GM18868 (cell line): ENCODE results near the gene RNF151.
A peak's percentile ranks its signal among the peaks of the same experiment; 100 is the strongest.
"Not testable (repeated sequence)": the region's sequence is repeated elsewhere in the genome, so short reads cannot be mapped to it uniquely, and the experiment has no call there.

Source experiments
- ATAC-seq: cut with Tn5 transposase; IDR thresholded peaks from one replicate; pipeline ENCODE4 v1.9.1; 2021; ENCODE audit warnings: mild to moderate bottlenecking, moderate library complexity; ENCODE audit not compliant: unreplicated experiment

Gene RNF151

DNA sequence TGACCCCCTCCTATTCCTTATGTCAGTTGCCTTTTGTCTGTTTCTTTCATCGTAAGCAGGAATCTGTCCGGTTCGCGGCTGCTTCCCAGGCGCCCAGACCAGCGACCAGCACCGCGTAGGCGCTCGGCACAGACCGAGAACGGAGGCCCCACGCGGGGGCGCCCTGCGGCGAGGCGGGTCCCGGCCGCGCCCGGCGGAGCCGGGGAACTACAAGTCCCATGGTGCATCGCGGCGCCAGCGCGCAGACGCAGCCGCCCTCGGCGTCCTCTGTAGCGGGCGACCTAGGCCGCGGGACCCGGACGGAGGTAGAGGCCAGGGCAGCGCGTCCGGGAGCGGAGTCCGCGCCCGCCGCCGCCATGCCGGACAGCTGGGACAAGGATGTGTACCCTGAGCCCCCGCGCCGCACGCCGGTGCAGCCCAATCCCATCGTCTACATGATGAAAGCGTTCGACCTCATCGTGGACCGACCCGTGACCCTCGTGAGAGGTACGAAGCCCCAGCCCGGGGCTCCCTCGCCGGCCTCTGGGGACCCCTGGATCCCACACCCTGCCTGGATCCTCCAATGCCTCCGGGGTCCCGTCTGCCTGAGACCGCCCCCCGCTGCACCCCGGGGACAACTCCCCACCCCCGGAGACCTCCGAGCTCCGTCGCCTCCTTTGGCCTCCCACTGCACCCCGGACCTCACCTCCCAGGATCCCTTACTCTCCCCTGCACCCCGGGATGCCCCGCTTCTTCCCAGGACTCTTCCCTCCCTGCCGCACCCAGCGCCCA is 7.2 kb upstream of the RNF151 start, which contains the start of gene NDUFB10:
Gene NDUFB10, plus strand, starts transcription at position 270 of the 771 bp plus-strand sequence. Its CDS starts 87 bp downstream, at position 357.
- peak; percentile 56 for ATAC-seq

DNA sequence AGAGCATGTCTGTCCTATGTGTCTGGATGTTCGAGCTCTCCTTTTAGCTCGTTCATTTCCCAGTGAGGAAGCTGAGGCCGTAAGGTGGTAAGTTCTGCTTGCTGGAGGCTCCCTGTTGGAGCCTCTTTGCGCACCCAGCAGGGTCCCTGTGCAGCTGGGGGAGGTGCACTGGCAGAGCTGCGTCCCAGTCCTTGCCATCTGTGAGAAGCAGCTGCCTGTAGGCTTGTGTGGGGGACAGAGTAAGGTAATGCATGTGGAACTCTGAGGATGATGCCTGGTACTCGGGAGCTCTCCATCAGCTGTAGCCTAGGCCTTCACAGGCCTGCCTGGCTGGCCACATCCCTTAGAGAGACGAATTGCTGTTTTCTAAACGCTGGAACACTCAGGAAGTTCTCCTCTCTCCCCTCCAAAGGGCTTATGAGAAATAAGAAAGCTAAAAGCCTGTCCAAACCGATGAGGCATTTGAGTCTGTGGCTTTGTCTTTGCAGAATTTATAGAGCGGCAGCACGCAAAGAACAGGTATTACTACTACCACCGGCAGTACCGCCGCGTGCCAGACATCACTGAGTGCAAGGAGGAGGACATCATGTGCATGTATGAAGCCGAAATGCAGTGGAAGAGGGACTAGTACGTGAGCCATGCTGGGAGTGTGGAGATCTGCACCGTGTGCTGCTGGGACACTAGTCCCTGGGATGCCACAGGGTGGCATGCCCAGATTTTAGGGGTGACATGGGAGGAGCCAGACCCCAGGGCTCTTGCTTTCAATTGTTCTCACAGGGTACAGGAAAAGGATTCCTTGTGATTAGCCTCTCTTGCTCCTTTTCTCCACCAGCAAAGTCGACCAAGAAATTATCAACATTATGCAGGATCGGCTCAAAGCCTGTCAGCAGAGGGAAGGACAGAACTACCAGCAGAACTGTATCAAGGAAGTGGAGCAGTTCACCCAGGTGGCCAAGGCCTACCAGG is 5.7 kb upstream of the RNF151 start:
- no peak for ATAC-seq

- no peak for ATAC-seq
Measured at GRCh38 chr16:1961651-1962067, 5.0 kb upstream of the RNF151 start.

DNA sequence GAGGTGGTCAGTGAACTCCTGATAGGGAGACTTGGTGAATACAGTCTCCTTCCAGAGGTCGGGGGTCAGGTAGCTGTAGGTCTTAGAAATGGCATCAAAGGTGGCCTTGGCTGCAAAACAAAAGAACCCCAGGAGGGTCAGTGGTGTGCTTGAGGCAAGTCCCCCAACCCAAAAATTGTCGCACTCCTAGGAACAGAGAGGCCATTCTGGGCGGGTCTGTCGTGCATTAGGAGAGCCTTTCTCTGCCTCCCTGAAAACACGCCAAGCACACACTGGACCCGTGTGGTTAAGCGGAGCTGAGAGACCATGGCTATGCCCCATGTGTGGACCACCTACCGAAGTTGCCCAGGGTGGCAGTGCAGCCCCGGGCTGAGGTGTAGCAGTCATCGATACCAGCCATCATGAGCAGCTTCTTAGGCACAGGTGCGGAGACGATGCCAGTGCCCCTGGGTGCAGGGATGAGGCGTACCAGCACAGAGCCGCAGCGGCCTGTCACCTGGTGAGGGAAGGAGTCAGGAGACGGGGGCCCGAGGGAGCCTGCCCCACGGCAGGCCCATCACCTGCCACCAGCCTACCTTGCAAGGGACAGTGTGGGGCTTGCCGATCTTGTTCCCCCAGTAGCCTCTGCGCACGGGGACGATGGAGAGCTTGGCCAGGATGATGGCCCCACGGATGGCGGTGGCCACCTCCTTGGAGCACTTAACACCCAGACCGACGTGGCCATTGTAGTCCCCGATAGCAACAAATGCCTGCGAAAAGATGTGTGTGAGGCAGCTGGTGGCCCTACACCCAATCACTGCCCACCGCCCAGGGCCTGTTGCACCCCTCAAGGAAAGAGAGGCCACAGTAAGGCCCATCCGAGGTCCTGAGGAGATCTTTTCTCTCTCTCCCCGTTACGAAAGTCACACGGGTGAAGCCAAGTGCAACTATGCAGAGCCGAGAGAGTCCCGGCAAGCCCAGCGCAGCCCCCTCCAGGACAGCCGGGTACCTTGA is 4.2 kb upstream of the RNF151 start:
- ATAC-seq, result not testable (repeated sequence)

DNA sequence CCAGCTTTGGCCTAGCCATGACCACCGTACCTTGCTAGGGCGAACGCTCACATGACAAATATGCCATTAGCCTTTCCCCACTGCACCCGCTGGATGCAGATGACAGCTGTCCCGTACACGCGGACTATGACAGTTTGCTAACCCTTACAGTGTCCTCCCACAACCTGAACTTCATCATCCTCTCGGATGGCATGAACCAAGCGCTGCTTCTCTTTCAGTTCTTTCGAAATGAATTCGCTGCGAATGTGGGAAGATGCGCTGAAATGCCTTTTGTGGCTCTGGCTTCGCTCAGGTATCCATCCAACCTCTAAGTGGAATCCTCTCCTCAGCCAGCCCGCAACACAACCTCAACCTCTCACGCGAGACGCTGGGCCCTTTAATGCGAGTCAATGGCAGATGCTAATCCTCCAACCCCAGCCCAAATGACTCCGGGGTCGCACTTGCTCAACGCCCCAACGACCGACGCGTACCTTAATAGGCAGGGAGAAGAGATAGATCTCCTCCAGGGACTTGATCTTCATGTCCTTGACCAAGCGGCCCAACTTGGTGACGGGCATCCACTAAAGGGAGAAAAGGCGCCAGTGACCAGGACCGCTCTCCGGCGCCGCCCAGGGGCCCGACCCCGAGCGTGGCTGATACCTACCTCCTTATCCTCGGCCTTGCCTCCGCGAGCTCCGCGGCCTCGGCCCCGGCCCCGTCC is 2.7 kb upstream of the RNF151 start:
- no peak for ATAC-seq

GRCh38 chr16:1964506-1965395 is 1.9 kb upstream of the RNF151 start, which contains the start of gene RPS2:
Gene RPS2, minus strand, starts transcription at chr16:1964826. Its CDS starts 201 bp downstream, at chr16:1964625.
- peak; percentile 90 for ATAC-seq

GRCh38 chr16:1965396-1966001 is 1.2 kb upstream of the RNF151 start:
- ATAC-seq, result no peak

GRCh38 chr16:1968146-1968953 is 1.7 kb downstream of the RNF151 start:
- ATAC-seq, result no peak

DNA sequence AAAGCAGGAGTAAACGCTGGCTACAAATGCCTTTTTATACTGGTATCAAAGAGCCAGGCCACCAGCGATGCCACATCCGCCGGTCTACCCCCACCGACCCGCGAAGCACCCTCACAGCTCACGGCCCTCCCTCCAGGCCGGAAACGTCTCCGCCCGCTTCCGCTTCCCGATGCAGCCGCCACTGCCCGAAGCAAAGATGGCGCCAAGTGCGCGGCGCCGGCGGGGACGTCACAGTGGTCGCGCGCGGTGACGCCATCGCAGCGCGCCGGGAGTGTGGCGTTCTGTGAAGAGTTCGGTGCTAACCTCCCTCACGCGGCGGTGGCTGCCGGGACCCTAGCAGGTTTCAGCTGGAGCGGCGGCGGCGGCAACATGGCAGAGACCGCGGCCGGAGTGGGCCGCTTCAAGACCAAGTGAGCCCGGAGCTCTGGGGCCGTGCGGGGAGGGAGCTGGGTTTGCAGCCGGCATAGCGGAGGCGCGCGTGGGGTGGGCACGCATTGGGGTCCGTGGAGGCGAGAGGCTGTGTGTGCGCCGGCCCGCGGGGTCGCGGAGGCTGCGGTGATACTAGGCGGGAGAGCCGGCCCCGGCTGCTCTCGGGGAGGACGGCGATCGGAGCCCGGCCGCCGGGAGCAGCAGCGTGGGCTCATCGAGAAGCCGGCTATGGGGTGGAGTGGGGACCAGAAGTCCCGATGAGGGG is 5.3 kb downstream of the RNF151 start, which contains the start of gene TBL3:
Gene TBL3, plus strand, starts transcription at position 258 of the 694 bp plus-strand sequence. Its CDS starts 112 bp downstream, at position 370.
- ATAC-seq, result peak; percentile 85

DNA sequence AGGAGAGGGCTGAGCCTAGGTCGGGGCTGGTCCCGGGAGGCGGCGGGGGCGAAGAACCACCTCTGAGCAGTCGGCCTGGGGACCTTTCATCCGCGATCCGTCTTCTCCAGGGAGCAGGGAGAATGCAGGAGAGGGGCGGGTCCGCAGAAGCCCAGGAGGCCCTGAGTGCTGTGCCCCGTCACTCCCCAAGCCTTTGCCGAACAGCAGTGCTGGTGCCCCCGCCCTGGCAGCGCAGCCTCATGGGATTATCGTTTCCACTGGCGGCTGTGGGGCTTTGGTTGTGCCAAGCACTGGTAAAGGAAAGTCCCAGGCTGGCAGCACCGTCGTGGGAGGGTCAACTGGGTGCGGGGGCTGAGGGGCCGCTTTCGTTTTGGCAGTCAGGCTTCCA is 5.8 kb downstream of the RNF151 start:
- ATAC-seq, result no peak

DNA sequence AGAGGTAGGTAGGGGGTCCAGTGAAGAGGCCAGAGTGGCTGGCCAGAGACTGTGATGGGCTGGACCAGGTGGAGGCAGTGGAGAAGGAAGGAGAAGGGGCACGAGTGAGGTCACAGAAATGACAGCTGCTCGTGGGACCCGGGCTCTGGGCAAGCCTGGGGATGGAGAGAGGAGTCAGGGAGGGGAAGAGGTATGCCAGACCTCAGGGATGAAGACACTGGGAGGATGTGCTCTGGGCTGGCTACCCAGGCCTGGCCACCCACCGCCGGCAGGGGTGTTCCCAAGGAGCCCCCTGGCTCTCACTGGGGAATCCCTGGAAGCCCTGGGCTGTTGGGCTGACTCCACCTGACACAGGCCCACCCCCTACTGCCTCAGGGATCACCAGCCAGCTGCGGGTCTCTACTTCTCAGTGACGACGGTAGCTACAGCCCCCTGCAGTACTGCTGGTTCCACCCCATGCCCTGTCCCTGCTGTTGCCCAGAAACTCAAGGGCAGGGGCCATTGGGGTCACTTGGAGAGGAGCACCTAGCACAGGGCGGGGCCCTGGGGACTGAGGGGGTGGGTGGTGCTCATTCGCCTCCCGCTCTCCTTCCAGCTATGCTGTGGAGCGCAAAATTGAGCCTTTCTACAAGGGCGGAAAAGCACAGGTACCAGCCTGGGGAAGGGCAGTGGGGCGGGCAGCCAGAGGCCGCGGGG is 7.0 kb downstream of the RNF151 start:
- ATAC-seq, result no peak

GRCh38 chr16:1974157-1975070 is 7.8 kb downstream of the RNF151 start:
- ATAC-seq, result no peak

DNA sequence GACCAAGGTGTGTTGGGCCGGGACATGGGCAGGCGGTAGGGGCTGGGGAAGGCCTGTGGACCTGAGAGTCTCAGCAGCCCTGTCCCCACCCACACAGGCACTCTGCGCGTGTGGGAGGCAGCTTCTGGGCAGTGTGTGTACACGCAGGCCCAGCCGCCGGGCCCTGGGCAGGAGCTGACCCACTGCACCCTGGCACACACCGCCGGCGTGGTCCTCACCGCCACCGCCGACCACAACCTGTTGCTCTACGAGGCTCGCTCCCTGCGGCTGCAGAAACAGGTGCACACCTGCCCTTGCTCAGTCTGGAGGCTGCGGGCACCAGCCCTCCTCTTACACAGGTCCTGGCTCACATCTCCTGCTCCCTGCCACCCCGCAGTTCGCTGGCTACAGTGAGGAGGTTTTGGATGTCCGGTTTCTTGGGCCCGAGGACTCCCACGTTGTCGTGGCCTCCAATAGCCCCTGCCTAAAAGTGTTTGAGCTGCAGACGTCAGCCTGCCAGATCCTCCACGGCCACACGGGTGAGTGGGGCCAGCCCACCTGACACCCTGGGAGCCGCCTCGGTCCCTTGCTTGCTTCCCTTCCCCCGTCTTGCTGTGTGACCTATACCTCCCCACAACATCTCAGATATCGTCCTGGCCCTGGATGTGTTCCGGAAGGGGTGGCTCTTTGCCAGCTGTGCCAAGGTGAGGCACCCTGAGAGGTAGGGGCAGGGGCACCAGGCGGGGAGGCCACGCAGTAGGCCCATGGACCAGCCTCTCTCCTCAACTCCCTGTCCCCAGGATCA is 9.0 kb downstream of the RNF151 start:
- no peak for ATAC-seq

DNA sequence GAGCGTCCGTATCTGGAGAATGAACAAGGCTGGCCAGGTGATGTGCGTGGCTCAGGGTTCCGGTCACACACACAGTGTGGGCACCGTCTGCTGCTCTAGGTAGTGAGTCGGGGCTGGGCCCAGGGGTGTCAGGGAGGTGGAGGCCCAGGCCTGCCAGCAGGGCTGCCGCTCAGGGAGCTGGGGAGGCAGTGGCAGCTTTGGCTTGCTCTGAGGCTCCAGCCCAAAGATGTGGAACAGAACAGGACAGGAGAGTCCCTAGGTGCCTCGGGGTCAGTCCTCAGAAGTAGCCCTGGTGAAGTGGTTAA is 9.5 kb downstream of the RNF151 start:
- no peak for ATAC-seq
